ENCODE results near the gene NSG1. TPM values are rescaled to one million over a fixed set of nuclear protein-coding genes. Genes with fewer than 3 reads are reported as not detected.
A peak's percentile ranks its signal among the peaks of the same experiment; 100 is the strongest.

The NSG1 gene
- total RNA-seq, 1 donor from 2014 or later = 10.6 TPM

DNA sequence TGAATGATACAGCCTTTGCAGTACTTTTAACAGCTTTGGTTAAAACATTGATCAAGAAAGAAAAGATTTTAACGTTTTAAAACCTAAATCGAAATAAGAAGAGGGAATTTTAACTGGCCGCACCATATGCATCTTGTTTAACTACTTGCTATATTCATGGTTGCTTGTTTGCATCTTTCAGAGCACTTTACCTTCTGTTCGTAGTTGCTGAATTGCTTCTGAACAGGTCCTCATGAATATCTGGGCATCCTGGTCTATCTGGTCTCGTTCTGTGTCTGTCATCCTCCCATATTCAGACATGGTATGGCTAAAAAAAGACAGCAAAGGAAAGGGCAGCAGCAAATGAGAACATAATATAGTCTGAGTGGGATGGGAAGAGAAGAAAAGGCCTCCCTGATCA lies 72.3 kb downstream of the NSG1 start:
- no peak overlapping the region for H3K27ac ChIP-seq (ENCODE audit: low read depth, low read length)
- no peak overlapping the region for H2AFZ ChIP-seq (ENCODE audit: low read depth, low read length)
- Mint-ChIP-seq H3K27ac (ENCODE audit: unreplicated experiment) (peak overlapping the region; percentile 60), H3K36me3 (ENCODE audit: low read depth, unreplicated experiment) (peaks cover 8% of the 10 kb centered on the region), H3K4me1 (ENCODE audit: low read depth, unreplicated experiment) (peaks cover 50% of the 10 kb centered on the region), H3K4me3 (ENCODE audit: unreplicated experiment) (no peak overlapping the region), H3K27me3 (ENCODE audit: low read depth, unreplicated experiment) (no peaks in the 10 kb centered on the region), H3K9me3 (ENCODE audit: unreplicated experiment) (no peaks in the 10 kb centered on the region)
- H3K79me2 ChIP-seq (ENCODE audit: insufficient read depth, low read length) = no peaks in the 10 kb centered on the region
- H3K27me3 ChIP-seq (ENCODE audit: insufficient read depth, low read length) = no peaks in the 10 kb centered on the region
- peaks cover 9% of the 10 kb centered on the region for H4K20me1 ChIP-seq (ENCODE audit: insufficient read depth, low read length)
- H3K4me2 ChIP-seq (ENCODE audit: low read length) = no peak overlapping the region
- H3K4me3 ChIP-seq (ENCODE audit: insufficient read depth, low read depth, low read length) = no peak overlapping the region
- FAIRE-seq = no peak
- H3K9me3 ChIP-seq (ENCODE audit: insufficient read depth, low read depth, low read length) = no peaks in the 10 kb centered on the region
- H3K4me1 ChIP-seq (ENCODE audit: insufficient read depth, low read length) = peaks cover 11% of the 10 kb centered on the region
- DNase-seq (ENCODE audit: low read depth) = no peak
- H3K36me3 ChIP-seq (ENCODE audit: insufficient read depth, low read length) = peaks cover 21% of the 10 kb centered on the region
- no peak overlapping the region for H3K9ac ChIP-seq (ENCODE audit: low read length)
- TF ChIP-seq, protein P1, sequence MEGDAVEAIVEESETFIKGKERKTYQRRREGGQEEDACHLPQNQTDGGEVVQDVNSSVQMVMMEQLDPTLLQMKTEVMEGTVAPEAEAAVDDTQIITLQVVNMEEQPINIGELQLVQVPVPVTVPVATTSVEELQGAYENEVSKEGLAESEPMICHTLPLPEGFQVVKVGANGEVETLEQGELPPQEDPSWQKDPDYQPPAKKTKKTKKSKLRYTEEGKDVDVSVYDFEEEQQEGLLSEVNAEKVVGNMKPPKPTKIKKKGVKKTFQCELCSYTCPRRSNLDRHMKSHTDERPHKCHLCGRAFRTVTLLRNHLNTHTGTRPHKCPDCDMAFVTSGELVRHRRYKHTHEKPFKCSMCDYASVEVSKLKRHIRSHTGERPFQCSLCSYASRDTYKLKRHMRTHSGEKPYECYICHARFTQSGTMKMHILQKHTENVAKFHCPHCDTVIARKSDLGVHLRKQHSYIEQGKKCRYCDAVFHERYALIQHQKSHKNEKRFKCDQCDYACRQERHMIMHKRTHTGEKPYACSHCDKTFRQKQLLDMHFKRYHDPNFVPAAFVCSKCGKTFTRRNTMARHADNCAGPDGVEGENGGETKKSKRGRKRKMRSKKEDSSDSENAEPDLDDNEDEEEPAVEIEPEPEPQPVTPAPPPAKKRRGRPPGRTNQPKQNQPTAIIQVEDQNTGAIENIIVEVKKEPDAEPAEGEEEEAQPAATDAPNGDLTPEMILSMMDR (IDR thresholded peaks at IDR 0.05; ENCODE audit: insufficient read depth, low read depth, low read length) = no peak
- TF ChIP-seq EZH2 (IDR thresholded peaks at IDR 0.05; ENCODE audit: insufficient read depth, low read length) = no peak

DNA sequence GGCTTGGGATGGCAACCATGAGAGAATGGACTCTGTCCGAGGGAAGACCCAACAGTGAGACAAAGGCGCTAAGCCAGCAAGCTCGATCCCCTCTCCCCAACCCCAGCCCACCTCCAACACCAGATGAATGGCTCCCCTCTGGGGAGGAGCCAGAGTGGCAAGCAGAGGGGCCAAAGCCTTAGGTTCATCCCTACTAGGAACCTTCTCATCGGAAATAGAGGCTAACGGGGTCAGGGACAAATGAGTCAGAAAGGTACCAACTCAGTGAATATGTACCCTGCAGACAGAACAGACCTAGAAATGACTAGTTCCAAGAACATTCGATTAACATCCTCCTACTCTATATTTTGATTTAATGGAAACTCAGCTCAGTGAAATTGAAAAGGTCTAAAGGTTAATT lies 73.9 kb downstream of the NSG1 start:
- Histone ChIP-seq H3K27ac (ENCODE audit: low read depth, low read length) (no peak overlapping the region), H3K36me3 (ENCODE audit: insufficient read depth, low read length) (peaks cover 14% of the 10 kb centered on the region), H3K4me1 (ENCODE audit: insufficient read depth, low read length) (peaks cover 9% of the 10 kb centered on the region), H4K20me1 (ENCODE audit: insufficient read depth, low read length) (peaks cover 9% of the 10 kb centered on the region), H3K9me3 (ENCODE audit: insufficient read depth, low read depth, low read length) (no peaks in the 10 kb centered on the region), H2AFZ (ENCODE audit: low read depth, low read length) (no peak overlapping the region), H3K4me2 (ENCODE audit: low read length) (no peak overlapping the region), H3K79me2 (ENCODE audit: insufficient read depth, low read length) (no peaks in the 10 kb centered on the region), H3K27me3 (ENCODE audit: insufficient read depth, low read length) (no peaks in the 10 kb centered on the region), H3K9ac (ENCODE audit: low read length) (no peak overlapping the region), H3K4me3 (ENCODE audit: insufficient read depth, low read depth, low read length) (no peak overlapping the region)
- FAIRE-seq (no peak), DNase-seq (ENCODE audit: low read depth) (no peak)
- Mint-ChIP-seq H3K36me3 (ENCODE audit: low read depth, unreplicated experiment) (peaks cover 19% of the 10 kb centered on the region), H3K4me1 (ENCODE audit: low read depth, unreplicated experiment) (peaks cover 43% of the 10 kb centered on the region), H3K4me3 (ENCODE audit: unreplicated experiment) (no peak overlapping the region), H3K27me3 (ENCODE audit: low read depth, unreplicated experiment) (no peaks in the 10 kb centered on the region), H3K27ac (ENCODE audit: unreplicated experiment) (no peak overlapping the region), H3K9me3 (ENCODE audit: unreplicated experiment) (peaks cover 4% of the 10 kb centered on the region)
- TF ChIP-seq, protein P1 (IDR thresholded peaks at IDR 0.05; ENCODE audit: insufficient read depth, low read depth, low read length) = no peak
- TF ChIP-seq EZH2 (IDR thresholded peaks at IDR 0.05; ENCODE audit: insufficient read depth, low read length) = no peak

DNA sequence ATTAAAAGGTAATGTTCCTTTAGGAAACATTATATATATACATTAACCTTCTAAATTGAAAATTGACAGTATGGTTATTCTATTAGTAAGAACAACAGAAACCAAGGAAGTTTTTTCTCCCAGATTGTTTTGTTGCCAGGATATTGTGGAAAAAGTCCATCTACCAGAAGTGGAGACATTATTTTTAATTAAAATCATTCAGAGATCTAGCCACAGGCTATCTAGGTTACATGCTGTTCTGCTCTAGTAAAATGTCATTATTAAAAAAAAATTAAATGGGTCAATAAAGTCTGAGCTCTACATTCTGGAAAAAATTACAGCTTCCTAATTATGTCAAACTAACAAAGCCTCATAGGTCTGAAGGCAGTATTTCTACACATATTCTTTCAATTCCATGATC lies 74.3 kb downstream of the NSG1 start:
- Histone ChIP-seq H3K79me2 (ENCODE audit: insufficient read depth, low read length) (no peaks in the 10 kb centered on the region), H3K4me3 (ENCODE audit: insufficient read depth, low read depth, low read length) (no peak overlapping the region), H3K4me2 (ENCODE audit: low read length) (no peak overlapping the region), H3K9me3 (ENCODE audit: insufficient read depth, low read depth, low read length) (no peaks in the 10 kb centered on the region), H3K4me1 (ENCODE audit: insufficient read depth, low read length) (peaks cover 9% of the 10 kb centered on the region), H3K27me3 (ENCODE audit: insufficient read depth, low read length) (no peaks in the 10 kb centered on the region), H2AFZ (ENCODE audit: low read depth, low read length) (no peak overlapping the region), H4K20me1 (ENCODE audit: insufficient read depth, low read length) (peaks cover 9% of the 10 kb centered on the region), H3K9ac (ENCODE audit: low read length) (no peak overlapping the region), H3K36me3 (ENCODE audit: insufficient read depth, low read length) (peaks cover 13% of the 10 kb centered on the region), H3K27ac (ENCODE audit: low read depth, low read length) (no peak overlapping the region)
- Mint-ChIP-seq H3K27me3 (ENCODE audit: low read depth, unreplicated experiment) (no peaks in the 10 kb centered on the region), H3K36me3 (ENCODE audit: low read depth, unreplicated experiment) (peaks cover 23% of the 10 kb centered on the region), H3K9me3 (ENCODE audit: unreplicated experiment) (peaks cover 6% of the 10 kb centered on the region), H3K4me3 (ENCODE audit: unreplicated experiment) (no peak overlapping the region), H3K4me1 (ENCODE audit: low read depth, unreplicated experiment) (peaks cover 38% of the 10 kb centered on the region), H3K27ac (ENCODE audit: unreplicated experiment) (no peak overlapping the region)
- TF ChIP-seq, protein P1 (IDR thresholded peaks at IDR 0.05; ENCODE audit: insufficient read depth, low read depth, low read length) = no peak
- TF ChIP-seq EZH2 (IDR thresholded peaks at IDR 0.05; ENCODE audit: insufficient read depth, low read length) = no peak
- FAIRE-seq (no peak), DNase-seq (ENCODE audit: low read depth) (no peak)

Measured in astrocyte (in vitro differentiated cells and primary cell).